Measurements from ENCODE around the gene ZFAND2B. TPM values are rescaled to one million over a fixed set of nuclear protein-coding genes. Genes with fewer than 3 reads are reported as not detected.
A peak's percentile ranks its signal among the peaks of the same experiment; 100 is the strongest.

Gene ZFAND2B
- total RNA-seq, 1 donor from 2014 or later = 49.5 TPM

- Mint-ChIP-seq H3K9me3 (ENCODE audit: unreplicated experiment) (peaks cover 34% of the 10 kb centered on the region), H3K4me1 (ENCODE audit: low read depth, unreplicated experiment) (peaks cover 28% of the 10 kb centered on the region), H3K27ac (ENCODE audit: unreplicated experiment) (no peak overlapping the region), H3K36me3 (ENCODE audit: unreplicated experiment) (no peaks in the 10 kb centered on the region), H3K4me3 (ENCODE audit: unreplicated experiment) (peak overlapping the region; percentile 99), H3K27me3 (ENCODE audit: unreplicated experiment) (peaks cover 26% of the 10 kb centered on the region)
- TF ChIP-seq, protein P1, sequence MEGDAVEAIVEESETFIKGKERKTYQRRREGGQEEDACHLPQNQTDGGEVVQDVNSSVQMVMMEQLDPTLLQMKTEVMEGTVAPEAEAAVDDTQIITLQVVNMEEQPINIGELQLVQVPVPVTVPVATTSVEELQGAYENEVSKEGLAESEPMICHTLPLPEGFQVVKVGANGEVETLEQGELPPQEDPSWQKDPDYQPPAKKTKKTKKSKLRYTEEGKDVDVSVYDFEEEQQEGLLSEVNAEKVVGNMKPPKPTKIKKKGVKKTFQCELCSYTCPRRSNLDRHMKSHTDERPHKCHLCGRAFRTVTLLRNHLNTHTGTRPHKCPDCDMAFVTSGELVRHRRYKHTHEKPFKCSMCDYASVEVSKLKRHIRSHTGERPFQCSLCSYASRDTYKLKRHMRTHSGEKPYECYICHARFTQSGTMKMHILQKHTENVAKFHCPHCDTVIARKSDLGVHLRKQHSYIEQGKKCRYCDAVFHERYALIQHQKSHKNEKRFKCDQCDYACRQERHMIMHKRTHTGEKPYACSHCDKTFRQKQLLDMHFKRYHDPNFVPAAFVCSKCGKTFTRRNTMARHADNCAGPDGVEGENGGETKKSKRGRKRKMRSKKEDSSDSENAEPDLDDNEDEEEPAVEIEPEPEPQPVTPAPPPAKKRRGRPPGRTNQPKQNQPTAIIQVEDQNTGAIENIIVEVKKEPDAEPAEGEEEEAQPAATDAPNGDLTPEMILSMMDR (IDR thresholded peaks at IDR 0.05; ENCODE audit: partially characterized antibody, unreplicated experiment) = no peak
- DNase-seq = no peak
Observed at GRCh38 chr2:219179601-219180465, 26.7 kb upstream of the ZFAND2B start.

DNA sequence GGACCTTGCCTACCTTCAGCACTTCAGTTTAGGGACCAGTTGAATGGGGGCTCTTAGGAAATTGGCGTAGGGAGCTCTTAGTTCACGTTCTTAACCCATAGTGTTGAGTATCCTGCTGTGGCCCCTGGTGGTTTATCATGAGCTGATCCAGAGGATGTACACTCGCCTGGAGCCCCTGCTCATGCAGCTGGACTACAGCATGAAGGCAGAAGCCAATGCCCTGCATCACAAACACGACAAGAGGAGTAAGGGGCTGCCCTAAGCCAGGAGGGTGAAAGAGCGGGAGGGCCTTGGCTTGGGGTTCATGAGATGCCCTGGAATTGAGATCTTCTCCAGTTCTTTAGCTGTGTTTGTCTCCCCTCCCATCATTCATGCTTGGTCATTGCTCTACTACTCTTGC is 25.6 kb upstream of the ZFAND2B start:
- H3K27ac Mint-ChIP-seq (ENCODE audit: unreplicated experiment) = peak overlapping the region; percentile 41
- H3K4me1 Mint-ChIP-seq (ENCODE audit: low read depth, unreplicated experiment) = peaks cover 29% of the 10 kb centered on the region
- H3K9me3 Mint-ChIP-seq (ENCODE audit: unreplicated experiment) = peaks cover 27% of the 10 kb centered on the region
- no peak for DNase-seq
- peaks cover 23% of the 10 kb centered on the region for H3K27me3 Mint-ChIP-seq (ENCODE audit: unreplicated experiment)
- TF ChIP-seq, protein P1 (IDR thresholded peaks at IDR 0.05; ENCODE audit: partially characterized antibody, unreplicated experiment) = no peak
- H3K36me3 Mint-ChIP-seq (ENCODE audit: unreplicated experiment) = no peaks in the 10 kb centered on the region
- H3K4me3 Mint-ChIP-seq (ENCODE audit: unreplicated experiment) = no peak overlapping the region

- Mint-ChIP-seq H3K36me3 (ENCODE audit: unreplicated experiment) (no peaks in the 10 kb centered on the region), H3K27ac (ENCODE audit: unreplicated experiment) (peak overlapping the region; percentile 52), H3K4me3 (ENCODE audit: unreplicated experiment) (peak overlapping the region; percentile 42), H3K27me3 (ENCODE audit: unreplicated experiment) (peaks cover 21% of the 10 kb centered on the region), H3K4me1 (ENCODE audit: low read depth, unreplicated experiment) (peaks cover 29% of the 10 kb centered on the region), H3K9me3 (ENCODE audit: unreplicated experiment) (peaks cover 27% of the 10 kb centered on the region)
- TF ChIP-seq, protein P1 (IDR thresholded peaks at IDR 0.05; ENCODE audit: partially characterized antibody, unreplicated experiment) = no peak
- DNase-seq = no peak
Observed at GRCh38 chr2:219181531-219181930, 25.1 kb upstream of the ZFAND2B start.

- TF ChIP-seq, protein P1 (IDR thresholded peaks at IDR 0.05; ENCODE audit: partially characterized antibody, unreplicated experiment) = no peak
- no peak overlapping the region for H3K4me3 Mint-ChIP-seq (ENCODE audit: unreplicated experiment)
- no peaks in the 10 kb centered on the region for H3K36me3 Mint-ChIP-seq (ENCODE audit: unreplicated experiment)
- peaks cover 29% of the 10 kb centered on the region for H3K4me1 Mint-ChIP-seq (ENCODE audit: low read depth, unreplicated experiment)
- peaks cover 21% of the 10 kb centered on the region for H3K9me3 Mint-ChIP-seq (ENCODE audit: unreplicated experiment)
- H3K27ac Mint-ChIP-seq (ENCODE audit: unreplicated experiment) = peak overlapping the region; percentile 99
- peaks cover 20% of the 10 kb centered on the region for H3K27me3 Mint-ChIP-seq (ENCODE audit: unreplicated experiment)
- DNase-seq = no peak
Observed at GRCh38 chr2:219182331-219183150, 24.0 kb upstream of the ZFAND2B start.

Data from glutamatergic neuron (in vitro differentiated cells).